Neural progenitor cell (in vitro differentiated cells): ENCODE data around the gene GAP43.

Source experiments
- CTCF ChIP-seq: fragments of 200-600 bp; sonication (generic); IDR thresholded peaks from 2 replicates; pipeline ENCODE4 v1.5.1; 2017; ENCODE audit warnings: antibody characterized with exemption, mild to moderate bottlenecking
- EZH2 ChIP-seq: fragments of 200-600 bp; sonication (generic); IDR thresholded peaks from 2 replicates; pipeline ENCODE4 v1.6.1; 2017; ENCODE audit warnings: antibody characterized with exemption, mild to moderate bottlenecking, moderate library complexity
- EZH2phosphoT487 ChIP-seq: fragments of 200-600 bp; sonication (generic); IDR thresholded peaks from 2 replicates; pipeline ENCODE4 v1.6.1; 2017; ENCODE audit warnings: antibody characterized with exemption

- TF ChIP-seq CTCF, result no peak
- no peak for TF ChIP-seq EZH2
- TF ChIP-seq EZH2phosphoT487, result no peak
Measured at GRCh38 chr3:115713284-115713683, 90.0 kb downstream of the GAP43 start.
